H9 (cell line): ENCODE measurements around the gene DAB2IP. TPM values are rescaled to one million over a fixed set of nuclear protein-coding genes. Genes with fewer than 3 reads are reported as not detected.
A peak's percentile ranks its signal among the peaks of the same experiment; 100 is the strongest.

Experiments used
- DNase-seq: peaks from one replicate; pipeline ENCODE4 v3.0.0-alpha.2; 2017
- H2AFZ ChIP-seq: one replicate; pipeline ENCODE4 v1.6.1; 2013; ENCODE audit warnings: mild to moderate bottlenecking, low read length, control low read depth, moderate library complexity
- H2AK5ac ChIP-seq: 2 replicates; pipeline ENCODE4 v1.6.1; 2013; ENCODE audit warnings: low read length, control low read depth, mixed read lengths; ENCODE audit not compliant: insufficient read length
- H2BK120ac ChIP-seq: one replicate; pipeline ENCODE4 v1.6.1; 2013; ENCODE audit warnings: low read depth, mild to moderate bottlenecking, low read length, control low read depth, inconsistent platforms; ENCODE audit not compliant: poor library complexity, severe bottlenecking
- H2BK12ac ChIP-seq: 2 replicates; pipeline ENCODE4 v1.6.1; 2013; ENCODE audit warnings: low read length, control low read depth, mixed read lengths, low read depth; ENCODE audit not compliant: insufficient read length
- H2BK15ac ChIP-seq: 2 replicates; pipeline ENCODE4 v1.6.1; 2013; ENCODE audit warnings: low read depth, low read length, control low read depth
- H2BK20ac ChIP-seq: one replicate; pipeline ENCODE4 v1.6.1; 2013; ENCODE audit warnings: low read depth, mild to moderate bottlenecking, low read length, control low read depth, inconsistent platforms; ENCODE audit not compliant: poor library complexity, severe bottlenecking
- H2BK5ac ChIP-seq: 2 replicates; pipeline ENCODE4 v1.6.1; 2013; ENCODE audit warnings: low read length, control low read depth, mixed read lengths; ENCODE audit not compliant: insufficient read length
- H3K14ac ChIP-seq: 2 replicates; pipeline ENCODE4 v1.6.1; 2013; ENCODE audit warnings: low read length, control low read depth; ENCODE audit not compliant: insufficient read depth
- H3K18ac ChIP-seq: 2 replicates; pipeline ENCODE4 v1.6.1; 2013; ENCODE audit warnings: low read depth, mild to moderate bottlenecking, mixed read lengths, low read length, control low read depth; ENCODE audit not compliant: insufficient read length
- H3K23ac ChIP-seq: 2 replicates; pipeline ENCODE4 v1.6.1; 2013; ENCODE audit warnings: low read length, control low read depth, mixed read lengths, low read depth; ENCODE audit not compliant: insufficient read length
- H3K23me2 ChIP-seq: 2 replicates; pipeline ENCODE4 v1.6.1; 2013; ENCODE audit warnings: low read depth, mild to moderate bottlenecking, mixed read lengths, low read length, control low read depth; ENCODE audit not compliant: insufficient read length, poor library complexity, severe bottlenecking
- H3K27ac ChIP-seq: 2 replicates; pipeline ENCODE4 v1.5.1; 2013; ENCODE audit warnings: low read length, control low read depth, mixed read lengths, low read depth; ENCODE audit not compliant: insufficient read length
- H3K27me3 ChIP-seq: 2 replicates; pipeline ENCODE4 v1.6.1; 2013; ENCODE audit warnings: low read length, control low read depth, inconsistent platforms; ENCODE audit not compliant: insufficient read depth
- H3K4ac ChIP-seq: 2 replicates; pipeline ENCODE4 v1.6.1; 2013; ENCODE audit warnings: low read depth, mild to moderate bottlenecking, control low read depth, inconsistent platforms, low read length, moderate library complexity
- H3K4me1 ChIP-seq: 2 replicates; pipeline ENCODE4 v1.6.1; 2013; ENCODE audit warnings: low read length, control low read depth, inconsistent platforms; ENCODE audit not compliant: insufficient read depth
- H3K4me2 ChIP-seq: 2 replicates; pipeline ENCODE4 v1.6.1; 2013; ENCODE audit warnings: low read length, control low read depth, mixed read lengths; ENCODE audit not compliant: insufficient read length, insufficient read depth
- H3K56ac ChIP-seq: 2 replicates; pipeline ENCODE4 v1.6.1; 2013; ENCODE audit warnings: low read depth, mild to moderate bottlenecking, mixed read lengths, low read length, control low read depth; ENCODE audit not compliant: insufficient read length
- H3K79me1 ChIP-seq: 2 replicates; pipeline ENCODE4 v1.6.1; 2013; ENCODE audit warnings: low read depth, mild to moderate bottlenecking, moderate library complexity, low read length, control low read depth, inconsistent platforms; ENCODE audit not compliant: insufficient read depth, poor library complexity, severe bottlenecking
- H3K79me2 ChIP-seq: 2 replicates; pipeline ENCODE4 v1.6.1; 2013; ENCODE audit warnings: low read length, control low read depth, inconsistent platforms; ENCODE audit not compliant: insufficient read depth
- H3K9ac ChIP-seq: 2 replicates; pipeline ENCODE4 v1.6.1; 2013; ENCODE audit warnings: low read length, control low read depth, mixed read lengths; ENCODE audit not compliant: insufficient read length; ENCODE audit errors: extremely low read depth
- H3K9me3 ChIP-seq: one replicate; pipeline ENCODE4 v1.6.1; 2013; ENCODE audit warnings: low read depth, low read length, inconsistent platforms; ENCODE audit not compliant: control insufficient read depth
- H3T11ph ChIP-seq: one replicate; pipeline ENCODE4 v1.6.1; 2013; ENCODE audit warnings: mild to moderate bottlenecking, low read length, control low read depth, inconsistent platforms
- H4K20me1 ChIP-seq: one replicate; pipeline ENCODE4 v1.6.1; 2013; ENCODE audit not compliant: control insufficient read depth, insufficient read length, insufficient read depth
- H4K5ac ChIP-seq: 2 replicates; pipeline ENCODE4 v1.6.1; 2013; ENCODE audit warnings: low read depth, mild to moderate bottlenecking, mixed read lengths, low read length, control low read depth; ENCODE audit not compliant: insufficient read length
- H4K8ac ChIP-seq: replicated peaks from 2 replicates; pipeline ENCODE4 v1.6.1; 2013; ENCODE audit warnings: low read length, control low read depth, mixed read lengths, low read depth; ENCODE audit not compliant: insufficient read length
- H4K91ac ChIP-seq: 2 replicates; pipeline ENCODE4 v1.6.1; 2013; ENCODE audit warnings: low read depth, mild to moderate bottlenecking, moderate library complexity, mixed read lengths, low read length, control low read depth; ENCODE audit not compliant: insufficient read length
- H3K27ac Mint-ChIP-seq, 3 experiments: 2 replicates in 2 of 3; 3 replicates in 1 of 3; pipeline ENCODE4 v1.8.0; 2020 to 2021; ENCODE audit warnings: mixed read lengths in 3 of 3, mild to moderate bottlenecking in 1 of 3, moderate library complexity in 1 of 3
- H3K27me3 Mint-ChIP-seq: 2 replicates; pipeline ENCODE4 v1.8.0; 2021; ENCODE audit warnings: low read depth, mild to moderate bottlenecking, moderate library complexity, mixed read lengths
- H3K36me3 Mint-ChIP-seq, 3 experiments: 2 replicates in 2 of 3; 3 replicates in 1 of 3; pipeline ENCODE4 v1.8.0; 2020 to 2021; ENCODE audit warnings: low read depth in 3 of 3, mixed read lengths in 3 of 3; ENCODE audit not compliant: insufficient read depth in 1 of 3
- H3K4me1 Mint-ChIP-seq, 2 experiments: 2 replicates each; pipeline ENCODE4 v1.8.0; 2020; ENCODE audit warnings: mixed read lengths in 2 of 2
- H3K4me3 Mint-ChIP-seq, 2 experiments: 2 replicates in 1 of 2; 3 replicates in 1 of 2; pipeline ENCODE4 v1.8.0; 2020 to 2021; ENCODE audit warnings: mild to moderate bottlenecking in 2 of 2, mixed read lengths in 2 of 2, moderate library complexity in 1 of 2
- H3K9me3 Mint-ChIP-seq, 2 experiments: 2 replicates in 1 of 2; 3 replicates in 1 of 2; pipeline ENCODE4 v1.8.0; 2020; ENCODE audit warnings: mild to moderate bottlenecking in 2 of 2, mixed read lengths in 2 of 2, moderate library complexity in 1 of 2
- WGBS: extraction: QIAGEN DNeasy Blood & Tissue Kit; methylation state at CpG from one replicate; pipeline ENCODE4 v1.1.7; 2013; ENCODE audit warnings: missing lambda C conversion rate, low lambda C conversion rate, mixed read lengths; ENCODE audit not compliant: insufficient read length; ENCODE audit errors: extremely low coverage; 5-methylcytosine and 5-hydroxymethylcytosine counted together
- total RNA-seq: library from RNA; stranded (reverse); gene quantifications from 2 replicates; pipeline ENCODE4 v1.2.1, GENCODE V29; 2021
- TF ChIP-seq, protein P1 (sequence below): fragments of 200-600 bp; sonication (generic); conservative IDR thresholded peaks from 3 replicates; pipeline ENCODE4 v1.8.0; 2021; ENCODE audit warnings: antibody characterized with exemption, mild to moderate bottlenecking

DAB2IP gene
- total RNA-seq, 1 experiment from 2014 or later, result 22.6 TPM

DNA sequence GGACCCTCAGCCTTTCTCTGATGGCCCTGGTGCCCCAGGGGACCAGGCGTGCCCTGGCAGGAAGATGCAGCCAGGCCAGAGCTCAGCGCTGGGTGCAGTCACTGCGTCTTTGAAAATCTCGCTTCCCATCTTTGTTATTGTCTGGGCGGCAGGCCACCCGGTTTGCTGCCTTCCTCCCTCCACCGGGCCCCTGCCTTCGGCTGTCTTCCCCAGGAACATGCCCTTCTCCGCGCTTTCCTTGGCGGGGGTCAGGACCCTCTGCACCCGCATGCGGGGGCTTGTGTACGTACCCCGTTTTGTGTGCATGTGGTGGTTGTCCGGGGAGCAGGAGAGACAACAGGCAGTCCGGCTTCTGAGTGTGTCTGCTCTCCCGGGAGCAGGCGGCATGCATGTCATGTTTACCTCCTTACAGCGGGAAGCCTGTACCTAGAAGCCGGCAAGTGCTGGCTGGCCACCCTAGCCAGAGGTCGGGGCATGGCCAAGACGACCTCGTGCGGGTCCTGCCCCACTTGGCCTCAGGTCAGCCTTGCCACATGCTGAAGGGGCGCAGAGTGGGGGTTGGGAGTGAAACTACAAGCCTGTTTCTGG lies 49.5 kb downstream of the DAB2IP start:
- no peak overlapping the region for H3T11ph ChIP-seq
- H4K5ac ChIP-seq, result no peak overlapping the region
- no peak overlapping the region for H2AK5ac ChIP-seq
- DNase-seq, result no peak
- H3K9ac ChIP-seq, result no peak overlapping the region
- no peak overlapping the region for H3K56ac ChIP-seq
- TF ChIP-seq, protein P1, sequence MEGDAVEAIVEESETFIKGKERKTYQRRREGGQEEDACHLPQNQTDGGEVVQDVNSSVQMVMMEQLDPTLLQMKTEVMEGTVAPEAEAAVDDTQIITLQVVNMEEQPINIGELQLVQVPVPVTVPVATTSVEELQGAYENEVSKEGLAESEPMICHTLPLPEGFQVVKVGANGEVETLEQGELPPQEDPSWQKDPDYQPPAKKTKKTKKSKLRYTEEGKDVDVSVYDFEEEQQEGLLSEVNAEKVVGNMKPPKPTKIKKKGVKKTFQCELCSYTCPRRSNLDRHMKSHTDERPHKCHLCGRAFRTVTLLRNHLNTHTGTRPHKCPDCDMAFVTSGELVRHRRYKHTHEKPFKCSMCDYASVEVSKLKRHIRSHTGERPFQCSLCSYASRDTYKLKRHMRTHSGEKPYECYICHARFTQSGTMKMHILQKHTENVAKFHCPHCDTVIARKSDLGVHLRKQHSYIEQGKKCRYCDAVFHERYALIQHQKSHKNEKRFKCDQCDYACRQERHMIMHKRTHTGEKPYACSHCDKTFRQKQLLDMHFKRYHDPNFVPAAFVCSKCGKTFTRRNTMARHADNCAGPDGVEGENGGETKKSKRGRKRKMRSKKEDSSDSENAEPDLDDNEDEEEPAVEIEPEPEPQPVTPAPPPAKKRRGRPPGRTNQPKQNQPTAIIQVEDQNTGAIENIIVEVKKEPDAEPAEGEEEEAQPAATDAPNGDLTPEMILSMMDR, result no peak
- Mint-ChIP-seq H3K36me3 (no peaks in the 10 kb centered on the region), H3K27ac (no peak overlapping the region), H3K4me3 (peak overlapping the region; percentile 10 to 83; a peak in 3 of 5 replicates), H3K9me3 (no peaks in the 10 kb centered on the region), H3K4me1 (peaks cover 11 to 34% of the 10 kb centered on the region in 2 experiments), H3K27me3 (peaks cover 29% of the 10 kb centered on the region)
- no peak overlapping the region for H2BK120ac ChIP-seq
- no peak overlapping the region for H4K91ac ChIP-seq
- peaks cover 9% of the 10 kb centered on the region for H3K23me2 ChIP-seq
- H3K27ac ChIP-seq, result no peak overlapping the region
- no peak overlapping the region for H2AFZ ChIP-seq
- no peak overlapping the region for H3K4ac ChIP-seq
- H3K4me1 ChIP-seq, result no peaks in the 10 kb centered on the region
- H3K14ac ChIP-seq, result no peak overlapping the region
- no peaks in the 10 kb centered on the region for H3K27me3 ChIP-seq
- no peaks in the 10 kb centered on the region for H4K20me1 ChIP-seq
- no peak overlapping the region for H2BK5ac ChIP-seq
- H2BK12ac ChIP-seq, result no peak overlapping the region
- no peak overlapping the region for H3K4me2 ChIP-seq
- H3K18ac ChIP-seq, result no peak overlapping the region
- H4K8ac ChIP-seq, result no peak overlapping the region
- no peak overlapping the region for H2BK20ac ChIP-seq
- H3K79me1 ChIP-seq, result peaks cover 3% of the 10 kb centered on the region
- no peak overlapping the region for H2BK15ac ChIP-seq
- H3K79me2 ChIP-seq, result peaks cover 2% of the 10 kb centered on the region; the same call in 1 of the 2 replicates
- no peaks in the 10 kb centered on the region for H3K9me3 ChIP-seq
- WGBS, result no CpG with 5 or more reads among the region's 26 CpGs
- H3K23ac ChIP-seq, result no peak overlapping the region
